Activated CD8-positive, alpha-beta T cell treated with anti-CD3 and anti-CD28 coated beads, Interleukin-2, amount 10 ng/mL, durations not matched to agents 7 days and 5 days (primary cell): Measurements from ENCODE around the gene WARS2. TPM values are rescaled to one million over a fixed set of nuclear protein-coding genes. Genes with fewer than 3 reads are reported as not detected.
A peak's percentile ranks its signal among the peaks of the same experiment; 100 is the strongest.

ENCODE experiments used
- ATAC-seq: fragments of 150-1000 bp; cut with Tn5 transposase; one replicate; pipeline ENCODE4 v1.10.0; 2021; ENCODE audit warnings: moderate library complexity
- CTCF ChIA-PET: fragments of 350-600 bp; sonication (Branson Sonifier 250); formaldehyde crosslinking; loops from one replicate; lab custom pipeline; 2021; ENCODE audit warnings: antibody characterized with exemption; lab: Charles Lee
- POLR2A ChIA-PET: fragments of 350-600 bp; sonication (Branson Sonifier 250); formaldehyde crosslinking; loops from one replicate; lab custom pipeline; 2021; ENCODE audit warnings: antibody characterized with exemption; lab: Charles Lee
- DNase-seq: peaks from one replicate; pipeline ENCODE4 v3.0.0-alpha.2; 2020
- H3K27ac Mint-ChIP-seq: one replicate; pipeline ENCODE4 v1.8.0; 2021; ENCODE audit warnings: mild to moderate bottlenecking, mixed read lengths
- H3K27me3 Mint-ChIP-seq: one replicate; pipeline ENCODE4 v1.8.0; 2021; ENCODE audit warnings: low read depth, mixed read lengths
- H3K36me3 Mint-ChIP-seq: one replicate; pipeline ENCODE4 v1.8.0; 2021; ENCODE audit warnings: low read depth, mixed read lengths
- H3K4me1 Mint-ChIP-seq: one replicate; pipeline ENCODE4 v1.8.0; 2021; ENCODE audit warnings: low read depth, mixed read lengths
- H3K4me3 Mint-ChIP-seq: one replicate; pipeline ENCODE4 v1.8.0; 2021; ENCODE audit warnings: mild to moderate bottlenecking, mixed read lengths
- H3K9me3 Mint-ChIP-seq: one replicate; pipeline ENCODE4 v1.8.0; 2022; ENCODE audit warnings: mixed read lengths; ENCODE audit not compliant: insufficient read depth
- total RNA-seq, 2 experiments: library from RNA; stranded (reverse); gene quantifications; one replicate each; pipeline ENCODE4 v1.2.3, GENCODE V29; 2021

Gene WARS2
- total RNA-seq, 2 experiments from 2014 or later: 13.5 to 17.7 TPM

DNA sequence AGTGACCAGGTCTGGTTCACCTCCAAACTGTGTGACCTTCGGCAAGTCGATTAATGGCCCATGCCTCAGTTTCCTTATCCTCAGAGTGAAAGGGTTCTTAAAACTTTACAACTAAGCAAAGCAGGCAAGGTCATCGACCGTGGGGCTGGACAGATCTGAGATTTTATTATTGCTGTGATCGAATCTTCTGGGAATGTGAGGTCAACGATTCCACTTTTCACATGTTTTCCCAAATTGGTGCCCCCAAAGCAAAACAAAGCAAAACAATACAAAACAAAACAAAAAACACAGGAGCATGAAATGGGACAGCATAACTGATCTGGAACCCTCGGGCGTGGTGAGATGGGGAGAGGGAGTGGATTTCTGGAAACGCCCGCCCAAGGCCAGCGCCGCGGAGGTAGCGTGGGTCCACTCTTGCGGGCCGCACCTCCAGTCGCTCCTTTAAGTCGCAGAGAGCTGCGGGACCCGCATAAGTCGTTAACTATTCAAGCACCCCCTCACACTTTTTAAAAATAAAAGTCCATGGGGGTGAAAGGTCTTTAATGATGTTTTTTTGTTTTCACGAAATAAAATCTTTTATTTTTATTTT is 148.1 kb downstream of the WARS2 start:
- Mint-ChIP-seq H3K27ac (peak overlapping the region; percentile 1), H3K4me3 (no peak overlapping the region), H3K27me3 (peaks cover 81% of the 10 kb centered on the region), H3K4me1 (peaks cover 7% of the 10 kb centered on the region), H3K36me3 (peaks cover 8% of the 10 kb centered on the region), H3K9me3 (no peaks in the 10 kb centered on the region)
- ChIA-PET CTCF (no interaction called here), POLR2A (no interaction called here)
- DNase-seq (no peak), ATAC-seq (no peak)

DNA sequence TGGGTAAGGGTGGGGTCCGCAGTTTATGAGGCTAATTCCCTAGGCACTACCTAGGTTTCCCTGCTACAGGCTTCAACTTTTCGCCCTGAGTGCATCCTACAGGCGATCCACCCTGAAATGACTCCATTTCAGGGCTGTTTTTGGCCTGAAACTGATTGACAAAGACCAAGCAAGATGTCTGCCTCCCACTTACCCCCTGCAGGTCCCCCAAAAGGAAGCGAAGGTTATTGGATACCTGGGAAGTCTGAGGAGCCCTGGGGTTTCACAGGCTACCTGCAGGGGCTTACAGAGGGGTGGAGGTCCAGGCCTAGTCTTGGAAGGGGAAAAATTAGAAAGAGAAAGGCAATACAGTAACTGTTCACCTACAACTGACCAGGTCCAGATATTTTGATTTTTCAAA is 149.0 kb downstream of the WARS2 start:
- Mint-ChIP-seq H3K27me3 (peaks cover 83% of the 10 kb centered on the region), H3K36me3 (peaks cover 12% of the 10 kb centered on the region)
- CTCF ChIA-PET: no interaction called here

DNA sequence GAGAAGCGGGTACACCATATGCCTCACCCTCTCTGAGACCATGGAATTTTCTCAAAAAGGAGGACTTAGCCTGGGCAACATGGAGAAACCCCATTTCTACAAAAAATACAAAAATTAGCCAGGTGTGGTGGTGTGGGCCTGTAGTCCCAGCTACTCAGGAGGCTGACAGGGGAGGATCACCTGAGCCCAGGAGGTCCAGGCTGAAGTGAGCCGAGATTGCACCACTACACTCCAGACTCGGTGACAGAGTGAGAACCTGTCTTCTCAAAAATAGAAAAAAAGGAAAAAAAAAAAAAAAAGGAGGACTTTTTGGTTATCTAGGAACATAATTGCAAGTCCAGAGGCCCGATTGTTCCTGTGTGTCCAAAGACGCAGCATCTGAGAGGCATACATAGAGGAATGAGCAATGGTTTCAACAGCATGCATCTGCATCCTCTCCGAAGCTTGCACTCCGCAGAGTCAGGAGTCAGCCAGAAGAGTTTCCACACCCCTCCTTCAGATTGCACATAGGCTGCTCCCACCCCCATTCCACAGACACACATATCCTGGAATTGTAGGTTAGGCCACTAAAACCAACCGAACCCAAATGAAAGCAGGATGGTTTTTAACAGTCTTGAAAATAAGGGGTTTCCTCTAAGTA is 149.8 kb downstream of the WARS2 start:
- ChIA-PET CTCF (no interaction called here), POLR2A (no interaction called here)
- no peak for DNase-seq
- Mint-ChIP-seq H3K27me3 (peaks cover 85% of the 10 kb centered on the region), H3K4me1 (peaks cover 18% of the 10 kb centered on the region), H3K36me3 (peaks cover 15% of the 10 kb centered on the region), H3K9me3 (peaks cover 7% of the 10 kb centered on the region), H3K27ac (no peak overlapping the region), H3K4me3 (no peak overlapping the region)
- no peak for ATAC-seq

More for the DNA sequence above, 149.0 kb downstream of the WARS2 start:
- H3K27ac Mint-ChIP-seq: no peak overlapping the region
- H3K4me3 Mint-ChIP-seq: no peak overlapping the region
- POLR2A ChIA-PET: no interaction called here
- H3K4me1 Mint-ChIP-seq: peaks cover 15% of the 10 kb centered on the region
- H3K9me3 Mint-ChIP-seq: peaks cover 7% of the 10 kb centered on the region
- no peak for ATAC-seq
- DNase-seq: no peak

DNA sequence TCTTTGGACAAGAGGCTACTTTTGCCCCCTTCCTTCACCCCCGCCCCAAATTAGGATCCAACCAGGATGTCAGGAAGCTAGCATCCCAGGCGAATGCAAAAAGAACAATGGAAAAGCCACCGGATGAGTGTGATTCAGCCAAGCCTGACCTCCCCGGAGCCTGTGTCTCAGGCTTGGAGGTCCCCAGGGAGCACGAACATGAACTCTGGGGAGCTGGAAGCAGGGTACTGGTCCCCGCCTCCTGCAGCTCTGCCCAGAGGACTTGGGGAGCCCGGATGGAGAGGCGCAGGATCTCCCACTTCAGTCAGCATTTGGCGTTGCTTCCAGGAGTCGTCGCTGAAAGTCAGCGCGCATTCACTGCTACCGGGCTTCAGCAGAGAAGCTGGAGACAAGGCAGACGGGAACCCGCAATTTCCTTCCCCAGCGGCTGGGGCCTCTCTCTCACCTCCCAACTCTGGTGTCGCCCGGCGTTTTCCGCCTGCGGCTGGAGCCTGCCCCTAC is 150.5 kb downstream of the WARS2 start:
- no peak for DNase-seq
- no peak overlapping the region for H3K4me3 Mint-ChIP-seq
- H3K27me3 Mint-ChIP-seq: peaks cover 86% of the 10 kb centered on the region
- H3K36me3 Mint-ChIP-seq: peaks cover 22% of the 10 kb centered on the region
- H3K27ac Mint-ChIP-seq: peak overlapping the region; percentile 11
- H3K4me1 Mint-ChIP-seq: peaks cover 18% of the 10 kb centered on the region
- ATAC-seq: no peak
- H3K9me3 Mint-ChIP-seq: peaks cover 14% of the 10 kb centered on the region
- ChIA-PET POLR2A (interaction anchor here (1.0 kb wide), 1 partner anchor 15 kb away, joined by 3 read pairs; no protein-coding TSS in a partner anchor), CTCF (no interaction called here)

DNA sequence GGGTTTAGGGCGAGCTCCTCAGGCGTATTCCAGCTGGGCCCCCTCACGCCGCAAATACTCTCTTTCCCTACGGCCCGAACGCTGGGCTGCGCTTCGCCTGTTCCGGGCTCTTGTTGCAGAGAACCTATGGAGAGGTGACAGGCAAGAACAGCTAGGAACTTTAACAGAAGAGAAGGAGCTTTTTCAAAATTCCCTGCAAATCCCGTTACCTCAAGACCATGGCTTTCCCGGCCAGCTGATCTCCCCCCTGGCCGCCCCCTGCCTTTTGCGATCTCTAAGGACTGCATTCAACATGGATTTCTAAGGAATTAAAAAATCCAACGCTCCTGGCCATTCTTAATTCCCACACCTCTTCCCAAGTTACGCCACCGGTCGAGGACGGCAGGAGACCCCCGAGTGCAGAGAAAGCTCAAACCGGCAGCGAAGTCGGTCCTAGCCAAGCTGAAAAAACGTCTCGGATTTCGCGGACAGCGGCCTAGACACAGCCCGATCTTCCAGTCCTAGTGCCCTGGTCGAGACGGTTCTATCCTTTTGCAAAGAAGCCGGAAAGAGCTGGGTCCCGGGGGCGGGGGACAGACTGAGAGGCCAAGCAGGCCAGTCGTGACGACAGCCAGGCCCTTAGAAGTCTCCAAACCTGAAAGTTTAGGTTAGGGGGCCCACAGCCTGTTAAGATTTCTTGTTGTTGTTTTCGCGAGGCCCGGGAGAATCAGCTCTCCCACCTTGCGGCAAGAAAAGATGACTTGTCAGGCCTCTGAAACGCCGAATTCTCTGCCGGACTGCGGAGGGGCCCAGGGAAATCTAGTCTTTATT is 151.2 kb downstream of the WARS2 start:
- ChIA-PET POLR2A (interaction anchor here (1.0 kb wide), 1 partner anchor 16 kb away, joined by 3 read pairs; no protein-coding TSS in a partner anchor), CTCF (interaction anchor here (1.4 kb wide), 1 partner anchor 19 kb away, joined by 6 read pairs; no protein-coding TSS in a partner anchor)
- peaks cover 85% of the 10 kb centered on the region for H3K27me3 Mint-ChIP-seq

DNA sequence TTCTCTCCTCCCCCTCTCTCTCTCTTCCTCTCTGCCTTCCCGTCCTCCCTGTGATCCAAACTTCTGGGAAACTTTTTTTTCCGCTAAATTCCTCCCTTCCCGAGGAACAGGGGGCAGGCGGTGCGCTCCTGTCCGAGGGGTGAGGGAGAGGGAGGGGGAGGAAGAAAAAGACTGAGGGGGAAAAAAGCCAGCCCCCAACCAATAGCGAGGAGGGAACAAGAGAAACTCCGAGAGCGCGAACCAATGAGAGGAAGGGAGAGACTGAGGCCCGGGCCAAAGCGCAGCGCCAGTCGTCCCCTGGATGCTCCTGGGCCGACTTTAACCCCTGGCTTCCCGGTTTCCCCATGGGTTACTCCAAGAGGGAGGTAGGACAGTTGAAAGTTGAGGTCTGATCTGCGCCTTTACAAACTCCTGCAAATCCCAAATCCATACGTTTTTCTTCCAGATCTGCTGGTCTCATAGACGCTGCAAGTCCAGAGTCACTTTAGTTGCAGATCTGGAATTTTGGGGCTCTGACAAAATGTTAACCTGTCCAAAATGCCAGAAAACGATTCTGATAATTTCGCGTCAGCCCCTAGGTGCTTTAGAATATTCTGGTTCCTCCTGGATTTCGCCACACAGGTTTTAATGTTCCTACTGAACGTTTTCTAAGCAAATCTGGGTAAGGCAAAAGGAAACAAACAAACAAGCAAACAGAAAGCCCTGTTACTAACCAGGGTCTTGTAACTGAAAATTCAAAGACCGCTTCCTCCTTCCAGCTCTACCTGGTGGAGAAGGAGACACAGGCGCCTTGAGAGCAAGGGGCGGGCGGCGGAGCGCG is 152.1 kb downstream of the WARS2 start, which contains the start of gene TBX15:
TBX15 (minus strand) TSS at position 158 of the 820 bp plus-strand sequence. CDS start 548 bp downstream, outside the sequence.
- H3K4me1 Mint-ChIP-seq: peaks cover 21% of the 10 kb centered on the region
- no peak for DNase-seq
- H3K27ac Mint-ChIP-seq: peak within 1 kb of the TSS; percentile 69
- CTCF ChIA-PET: interaction anchor here (1.4 kb wide), 1 partner anchor 20 kb away, joined by 6 read pairs; no protein-coding TSS in a partner anchor
- H3K9me3 Mint-ChIP-seq: peaks cover 18% of the 10 kb centered on the region
- H3K27me3 Mint-ChIP-seq: peaks cover 85% of the 10 kb centered on the region
- H3K36me3 Mint-ChIP-seq: peaks cover 33% of the 10 kb centered on the region
- POLR2A ChIA-PET: no interaction called here
- peak within 1 kb of the TSS; percentile 50 for H3K4me3 Mint-ChIP-seq
- no peak for ATAC-seq

More for the DNA sequence above, 151.2 kb downstream of the WARS2 start:
- Mint-ChIP-seq H3K4me3 (no peak overlapping the region), H3K9me3 (peaks cover 18% of the 10 kb centered on the region), H3K36me3 (peaks cover 26% of the 10 kb centered on the region), H3K4me1 (peaks cover 21% of the 10 kb centered on the region), H3K27ac (no peak overlapping the region)
- no peak for ATAC-seq
- DNase-seq: no peak

DNA sequence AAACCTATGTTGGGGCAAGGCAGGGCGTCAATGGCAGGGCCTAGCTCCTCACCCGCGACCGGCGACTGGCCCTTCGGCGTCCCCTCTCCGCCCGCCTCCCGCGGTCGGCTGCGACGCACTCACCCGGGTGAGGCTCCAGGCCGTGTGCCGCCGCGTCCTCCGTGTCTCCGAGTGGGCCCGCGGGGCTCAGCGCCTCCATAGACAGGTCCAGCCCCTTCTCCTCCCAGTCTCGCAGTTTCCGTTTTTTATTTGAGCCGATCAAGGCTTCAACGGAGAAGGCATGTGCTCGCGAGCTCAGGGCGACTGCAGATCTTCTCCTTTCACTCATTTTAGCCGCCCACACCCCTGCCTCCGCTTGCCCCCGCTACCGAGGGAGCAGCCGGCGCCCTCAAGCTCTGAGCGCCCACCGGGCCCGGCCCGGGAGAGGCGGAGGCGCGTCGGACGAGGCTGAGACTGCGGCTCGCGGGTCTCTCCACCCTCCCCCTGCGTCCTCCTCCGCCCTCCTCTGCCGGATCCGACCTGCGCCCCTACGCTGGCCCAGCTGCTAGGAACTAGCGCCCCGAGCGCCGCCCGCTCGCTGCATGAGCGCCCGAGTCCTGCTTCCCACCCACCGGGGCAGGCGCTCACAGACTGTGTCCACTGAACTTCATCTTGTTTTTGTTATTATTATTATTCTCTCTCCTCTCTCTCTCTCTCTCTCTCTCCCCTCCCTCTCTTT is 152.8 kb downstream of the WARS2 start:
- Mint-ChIP-seq H3K4me3 (peak overlapping the region; percentile 5), H3K4me1 (peaks cover 21% of the 10 kb centered on the region), H3K36me3 (peaks cover 38% of the 10 kb centered on the region), H3K9me3 (peaks cover 18% of the 10 kb centered on the region), H3K27me3 (peaks cover 91% of the 10 kb centered on the region), H3K27ac (peak overlapping the region; percentile 69)
- DNase-seq (no peak), ATAC-seq (no peak)
- CTCF ChIA-PET: no interaction called here
- POLR2A ChIA-PET: interaction anchor here (0.6 kb wide), 1 partner anchor 1003 kb away, joined by 3 read pairs; no protein-coding TSS in a partner anchor

DNA sequence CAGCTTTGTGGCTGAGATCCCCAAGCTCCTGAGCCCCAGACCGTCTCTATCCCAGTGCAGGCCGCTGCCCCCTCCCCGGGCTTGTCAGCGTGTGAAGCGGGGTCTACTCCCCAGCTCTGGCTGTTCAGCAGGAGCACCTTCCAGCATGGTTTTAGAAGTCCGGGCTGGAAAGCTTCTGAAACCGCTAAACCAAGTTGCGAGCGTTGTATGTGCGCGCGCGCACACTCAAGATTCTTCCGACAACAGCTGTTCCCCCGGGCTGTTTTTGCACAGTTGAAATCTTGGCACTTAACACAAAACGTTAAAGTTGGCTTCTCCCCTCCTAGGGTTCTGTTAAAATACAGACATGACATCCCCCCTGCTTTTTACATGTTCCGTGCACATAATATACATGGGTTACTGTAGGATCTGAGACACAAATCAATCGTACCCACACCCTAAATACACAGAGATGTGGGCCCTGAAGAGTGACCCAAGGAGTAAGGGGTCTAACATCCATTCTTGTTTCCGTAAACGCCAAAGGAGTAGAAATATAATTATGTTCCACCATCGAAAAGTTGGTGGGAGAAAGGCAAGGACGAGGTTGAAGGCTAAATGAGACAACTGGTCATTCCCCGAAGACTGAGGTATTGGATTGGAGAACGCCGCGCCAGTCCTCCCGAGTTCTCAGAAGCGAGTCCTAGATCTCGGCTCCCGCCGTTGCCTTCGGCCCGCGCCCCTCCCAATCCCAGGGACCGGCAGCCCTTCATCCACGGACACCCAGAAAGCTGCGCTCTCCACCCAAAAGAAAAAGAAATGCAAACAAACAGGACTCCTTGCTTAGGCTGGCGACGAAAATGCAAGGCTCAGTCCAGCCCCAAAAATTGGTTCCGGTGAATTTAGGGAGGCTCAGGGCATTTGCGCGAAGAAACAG is 153.6 kb downstream of the WARS2 start:
- no peak for ATAC-seq
- Mint-ChIP-seq H3K4me3 (peak overlapping the region; percentile 50), H3K36me3 (peaks cover 34% of the 10 kb centered on the region), H3K27ac (peak overlapping the region; percentile 69), H3K9me3 (peaks cover 22% of the 10 kb centered on the region), H3K4me1 (peaks cover 21% of the 10 kb centered on the region), H3K27me3 (peaks cover 91% of the 10 kb centered on the region)
- POLR2A ChIA-PET: interaction anchor here (0.6 kb wide), 1 partner anchor 1002 kb away, joined by 3 read pairs; no protein-coding TSS in a partner anchor
- DNase-seq: no peak
- CTCF ChIA-PET: interaction anchor here (1.5 kb wide), 1 partner anchor 8 kb away, joined by 3 read pairs; no protein-coding TSS in a partner anchor

DNA sequence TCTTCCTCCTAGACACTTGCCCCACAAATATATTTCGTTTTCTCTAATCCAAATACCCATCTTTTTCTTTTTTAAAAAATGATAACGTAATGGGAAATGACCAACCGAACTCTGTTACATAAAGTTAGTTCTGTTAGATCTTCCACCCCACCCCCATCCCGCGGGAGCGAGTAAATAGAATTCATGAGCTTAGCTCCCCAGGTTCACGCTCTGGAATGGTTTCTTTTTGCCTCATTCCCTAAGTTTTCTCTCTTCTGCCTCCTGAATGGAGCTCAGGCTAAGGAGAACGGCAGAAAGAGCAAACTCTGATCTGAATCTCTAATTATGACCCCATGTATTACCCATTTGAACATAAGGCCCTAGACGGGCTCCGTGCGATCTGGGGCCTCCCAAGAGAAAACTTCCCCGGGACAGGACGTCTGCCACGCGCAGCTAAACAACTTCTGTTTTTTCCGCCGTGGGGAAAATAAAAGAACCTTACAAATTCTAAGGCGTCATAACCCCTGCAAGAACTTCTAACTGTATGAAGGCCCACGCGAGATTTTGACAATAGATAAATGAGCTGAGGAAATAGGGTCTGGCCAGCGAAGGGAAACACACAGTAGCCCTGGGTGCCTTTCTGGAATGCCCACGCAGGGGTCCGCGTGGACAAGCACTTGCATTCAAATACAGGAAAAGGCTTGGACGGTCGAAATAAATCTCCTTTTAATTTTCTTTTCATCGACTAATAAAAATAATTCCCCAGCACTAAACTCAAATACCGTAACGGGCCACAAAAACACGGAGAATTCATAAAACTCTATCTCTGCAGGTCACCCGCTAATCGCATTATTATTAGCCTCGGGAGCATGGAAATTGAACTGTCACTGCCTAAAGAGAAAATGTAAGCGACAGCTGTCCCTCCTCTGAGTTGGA is 154.6 kb downstream of the WARS2 start:
- H3K4me1 Mint-ChIP-seq: peaks cover 21% of the 10 kb centered on the region
- ATAC-seq: no peak
- CTCF ChIA-PET: interaction anchor here (1.1 to 1.5 kb wide), 3 partner anchors 9 to 22 kb away, joined by 3 to 4 read pairs (median 3); no protein-coding TSS in a partner anchor
- peaks cover 91% of the 10 kb centered on the region for H3K27me3 Mint-ChIP-seq
- H3K4me3 Mint-ChIP-seq: peak overlapping the region; percentile 38
- peaks cover 22% of the 10 kb centered on the region for H3K9me3 Mint-ChIP-seq
- peaks cover 36% of the 10 kb centered on the region for H3K36me3 Mint-ChIP-seq
- no peak for DNase-seq
- peak overlapping the region; percentile 66 for H3K27ac Mint-ChIP-seq
- POLR2A ChIA-PET: interaction anchor here (1.0 kb wide), 1 partner anchor 22 kb away, joined by 4 read pairs; no protein-coding TSS in a partner anchor
